Right ventricle myocardium superior (tissue), 1 donor: ENCODE results near the gene LYPLAL1. TPM values are rescaled to one million over a fixed set of nuclear protein-coding genes. Genes with fewer than 3 reads are reported as not detected.

Source experiments
- ATAC-seq: fragments of 200-7000 bp; cut with Tn5 transposase; one replicate; pipeline ENCODE4 v1.9.1; 2020; ENCODE audit warnings: mild to moderate bottlenecking; ENCODE audit not compliant: poor library complexity
- DNase-seq: peaks from one replicate; pipeline ENCODE4 v3.0.0-alpha.2; 2020
- intact Hi-C: fragments of 100-400 bp; cut with DNase I; formaldehyde crosslinking; loops from one replicate; pipeline ENCODE4 v1.11.2; 2022
- total RNA-seq: library from RNA; stranded (reverse); fragmentation: NEBNext Ultra II Directional; extraction: Animal tissue kit (Norgen Biotek cat#: 25700); gene quantifications from one replicate; pipeline ENCODE4 v1.2.1, GENCODE V29; 2021
- donor health status: DM: no; HTN: yes; CAD: no; lungs with severe emphysema.

The LYPLAL1 gene
- total RNA-seq, 1 donor from 2014 or later = 72.2 TPM

GRCh38 chr1:219261454-219261853 is 87.8 kb downstream of the LYPLAL1 start:
- DNase-seq = no peak
- ATAC-seq = no peak
- intact Hi-C loops = no loop called here
